Measurements from ENCODE around the gene HNRNPLL.

GRCh38 chr2:38560092-38560491, 42.6 kb downstream of the HNRNPLL start:
- TF ChIP-seq EZH2 (IDR thresholded peaks at IDR 0.05; ENCODE audit: low read depth, low read length, severe bottlenecking), result no peak
- no peak for TF ChIP-seq CTCF (IDR thresholded peaks at IDR 0.05; ENCODE audit: control extremely low read depth in 1 of 3, insufficient read depth in 1 of 3, low read depth in 1 of 3, low read length in 3 of 3)
- TF ChIP-seq EGR1 (IDR thresholded peaks at IDR 0.05; ENCODE audit: borderline replicate concordance, low read depth, low read length), result no peak

Data from H1 (cell line).